Tibial artery (tissue), 4 donors: ENCODE results near the gene MTHFSD.

Experiments used
- DNase-seq, 2 donors: peaks; one replicate each; pipeline ENCODE4 v3.0.0-alpha.2; 2019
- H3K27ac ChIP-seq, 2 donors: fragments of 200-600 bp; sonication (generic) in 1 of 2; 1 replicate in 1 of 2; 2 replicates in 1 of 2; pipeline ENCODE4 v1.5.1; 2018 to 2019; ENCODE audit warnings: mild to moderate bottlenecking in 1 of 2
- H3K27me3 ChIP-seq, 2 donors: fragments of 200-600 bp; sonication (generic) in 1 of 2; one replicate each; pipeline versions ENCODE4 v1.5.1 to v1.6.0; 2016 to 2019
- H3K36me3 ChIP-seq, 3 donors: fragments of 200-600 bp; sonication (generic) in 2 of 3; one replicate each; pipeline ENCODE4 v1.5.1; 2016 to 2019; ENCODE audit warnings: mild to moderate bottlenecking in 2 of 3
- H3K4me1 ChIP-seq, 4 donors: fragments of 200-600 bp; sonication (generic) in 2 of 4; 1 replicate in 3 of 4; 2 replicates in 1 of 4; pipeline ENCODE4 v1.5.1; 2016 to 2019
- H3K4me3 ChIP-seq, 2 donors: fragments of 200-600 bp; sonication (generic) in 1 of 2; 1 replicate in 1 of 2; 2 replicates in 1 of 2; pipeline ENCODE4 v1.5.1; 2018 to 2019; ENCODE audit warnings: mild to moderate bottlenecking in 2 of 2
- H3K9me3 ChIP-seq, 3 donors: fragments of 200-600 bp; sonication (generic) in 1 of 3; one replicate each; pipeline ENCODE4 v1.5.1; 2016 to 2019
- intact Hi-C: fragments of 100-400 bp; cut with DNase I; formaldehyde crosslinking; loops from one replicate; pipeline ENCODE4 v1.15.0; 2023; ENCODE audit warnings: low total_unique reads
- TF ChIP-seq, protein P1 (sequence below), 2 experiments: fragments of 200-600 bp in 1 of 2; fragments of 450-650 bp in 1 of 2; IDR thresholded peaks; one replicate each; pipeline ENCODE4 v1.5.1; 2017 to 2019; ENCODE audit warnings: antibody characterized with exemption in 2 of 2, mild to moderate bottlenecking in 1 of 2, moderate library complexity in 1 of 2

MTHFSD gene

DNA sequence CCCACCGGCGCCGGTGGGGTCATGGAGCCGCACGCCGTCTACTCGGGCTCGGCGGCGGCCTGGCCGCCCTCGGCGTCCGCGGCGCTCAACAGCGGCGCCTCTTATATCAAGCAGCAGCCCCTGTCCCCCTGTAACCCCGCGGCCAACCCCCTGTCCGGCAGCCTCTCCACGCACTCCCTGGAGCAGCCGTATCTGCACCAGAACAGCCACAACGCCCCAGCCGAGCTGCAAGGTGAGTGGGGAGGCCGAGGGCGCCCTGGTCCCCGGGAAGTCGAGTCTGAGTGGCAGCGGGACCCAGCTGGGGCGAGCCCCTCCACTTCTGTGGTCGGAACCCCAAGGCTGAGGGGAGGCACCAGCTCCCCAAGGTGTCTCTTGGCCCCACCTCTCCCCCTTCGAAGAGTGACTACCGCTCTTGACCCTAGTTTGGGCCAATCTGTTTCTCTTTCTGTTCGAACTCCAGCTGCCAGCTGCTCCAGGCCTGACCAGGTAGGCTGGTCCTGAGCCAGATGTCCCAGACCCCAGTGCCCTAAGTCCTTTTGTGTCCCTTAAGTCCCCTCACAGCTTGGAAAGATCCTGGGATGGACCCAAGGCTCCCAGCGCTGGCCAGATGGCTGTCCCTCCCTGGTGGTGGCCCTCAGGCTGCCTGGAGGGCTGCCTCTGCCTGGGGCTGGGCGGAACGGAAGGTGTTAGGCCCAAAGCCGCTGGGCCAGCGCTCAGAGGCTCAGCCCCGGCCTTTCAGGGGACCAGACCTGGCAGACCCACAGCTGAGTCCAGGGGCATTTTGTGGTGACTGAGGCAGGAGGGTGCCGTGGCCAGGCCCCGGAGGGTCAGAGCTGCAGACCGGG is 43.5 kb downstream of the MTHFSD start:
- H3K4me1 ChIP-seq: peaks cover 0 to 50% (median 45%) of the 10 kb centered on the region in 4 donors
- H3K4me3 ChIP-seq: peak overlapping the region; percentile 58 to 75
- DNase-seq: no peak
- H3K27me3 ChIP-seq: peaks cover 13 to 92% of the 10 kb centered on the region in 2 donors
- no peaks in the 10 kb centered on the region for H3K9me3 ChIP-seq
- intact Hi-C loops: loop anchor here (5.0 to 10.0 kb wide), 2 partner anchors 169 to 687 kb away; no protein-coding TSS in a partner anchor
- TF ChIP-seq, protein P1, sequence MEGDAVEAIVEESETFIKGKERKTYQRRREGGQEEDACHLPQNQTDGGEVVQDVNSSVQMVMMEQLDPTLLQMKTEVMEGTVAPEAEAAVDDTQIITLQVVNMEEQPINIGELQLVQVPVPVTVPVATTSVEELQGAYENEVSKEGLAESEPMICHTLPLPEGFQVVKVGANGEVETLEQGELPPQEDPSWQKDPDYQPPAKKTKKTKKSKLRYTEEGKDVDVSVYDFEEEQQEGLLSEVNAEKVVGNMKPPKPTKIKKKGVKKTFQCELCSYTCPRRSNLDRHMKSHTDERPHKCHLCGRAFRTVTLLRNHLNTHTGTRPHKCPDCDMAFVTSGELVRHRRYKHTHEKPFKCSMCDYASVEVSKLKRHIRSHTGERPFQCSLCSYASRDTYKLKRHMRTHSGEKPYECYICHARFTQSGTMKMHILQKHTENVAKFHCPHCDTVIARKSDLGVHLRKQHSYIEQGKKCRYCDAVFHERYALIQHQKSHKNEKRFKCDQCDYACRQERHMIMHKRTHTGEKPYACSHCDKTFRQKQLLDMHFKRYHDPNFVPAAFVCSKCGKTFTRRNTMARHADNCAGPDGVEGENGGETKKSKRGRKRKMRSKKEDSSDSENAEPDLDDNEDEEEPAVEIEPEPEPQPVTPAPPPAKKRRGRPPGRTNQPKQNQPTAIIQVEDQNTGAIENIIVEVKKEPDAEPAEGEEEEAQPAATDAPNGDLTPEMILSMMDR (IDR thresholded peaks at IDR 0.05): no peak
- no peak overlapping the region for H3K27ac ChIP-seq
- no peaks in the 10 kb centered on the region for H3K36me3 ChIP-seq

DNA sequence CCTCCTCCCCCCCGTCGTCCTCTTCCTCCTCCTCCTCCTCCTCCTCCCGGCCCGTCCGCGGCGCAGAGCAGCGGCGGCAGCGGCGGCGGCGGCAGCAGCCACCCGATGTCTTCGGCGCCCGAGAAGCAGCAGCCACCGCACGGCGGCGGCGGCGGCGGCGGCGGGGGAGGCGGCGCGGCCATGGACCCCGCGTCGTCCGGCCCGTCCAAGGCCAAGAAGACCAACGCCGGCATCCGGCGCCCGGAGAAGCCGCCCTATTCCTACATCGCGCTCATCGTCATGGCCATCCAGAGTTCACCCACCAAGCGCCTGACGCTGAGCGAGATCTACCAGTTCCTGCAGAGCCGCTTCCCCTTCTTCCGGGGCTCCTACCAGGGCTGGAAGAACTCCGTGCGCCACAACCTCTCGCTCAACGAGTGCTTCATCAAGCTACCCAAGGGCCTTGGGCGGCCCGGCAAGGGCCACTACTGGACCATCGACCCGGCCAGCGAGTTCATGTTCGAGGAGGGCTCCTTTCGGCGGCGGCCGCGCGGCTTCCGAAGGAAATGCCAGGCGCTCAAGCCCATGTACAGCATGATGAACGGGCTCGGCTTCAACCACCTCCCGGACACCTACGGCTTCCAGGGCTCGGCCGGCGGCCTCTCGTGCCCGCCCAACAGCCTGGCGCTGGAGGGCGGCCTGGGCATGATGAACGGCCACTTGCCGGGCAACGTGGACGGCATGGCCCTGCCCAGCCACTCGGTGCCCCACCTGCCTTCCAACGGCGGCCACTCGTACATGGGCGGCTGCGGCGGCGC is 44.4 kb downstream of the MTHFSD start, which contains the start of gene FOXF1:
FOXF1 (plus strand) TSS at position 63 of the 797 bp plus-strand sequence; CDS start at position 106, 43 bp downstream.
- Histone ChIP-seq H3K27me3 (peaks cover 21 to 92% of the 10 kb centered on the region in 2 donors), H3K36me3 (no peaks in the 10 kb centered on the region), H3K4me1 (peaks cover 0 to 50% (median 43%) of the 10 kb centered on the region in 4 donors), H3K4me3 (peak within 1 kb of the TSS; percentile 58 to 75), H3K9me3 (no peaks in the 10 kb centered on the region), H3K27ac (peak within 1 kb of the TSS; percentile 43 to 64)
- TF ChIP-seq, protein P1 (IDR thresholded peaks at IDR 0.05): no peak
- intact Hi-C loops: loop anchor here (5.0 to 10.0 kb wide), 2 partner anchors 168 to 686 kb away; no protein-coding TSS in a partner anchor
- no peak for DNase-seq

DNA sequence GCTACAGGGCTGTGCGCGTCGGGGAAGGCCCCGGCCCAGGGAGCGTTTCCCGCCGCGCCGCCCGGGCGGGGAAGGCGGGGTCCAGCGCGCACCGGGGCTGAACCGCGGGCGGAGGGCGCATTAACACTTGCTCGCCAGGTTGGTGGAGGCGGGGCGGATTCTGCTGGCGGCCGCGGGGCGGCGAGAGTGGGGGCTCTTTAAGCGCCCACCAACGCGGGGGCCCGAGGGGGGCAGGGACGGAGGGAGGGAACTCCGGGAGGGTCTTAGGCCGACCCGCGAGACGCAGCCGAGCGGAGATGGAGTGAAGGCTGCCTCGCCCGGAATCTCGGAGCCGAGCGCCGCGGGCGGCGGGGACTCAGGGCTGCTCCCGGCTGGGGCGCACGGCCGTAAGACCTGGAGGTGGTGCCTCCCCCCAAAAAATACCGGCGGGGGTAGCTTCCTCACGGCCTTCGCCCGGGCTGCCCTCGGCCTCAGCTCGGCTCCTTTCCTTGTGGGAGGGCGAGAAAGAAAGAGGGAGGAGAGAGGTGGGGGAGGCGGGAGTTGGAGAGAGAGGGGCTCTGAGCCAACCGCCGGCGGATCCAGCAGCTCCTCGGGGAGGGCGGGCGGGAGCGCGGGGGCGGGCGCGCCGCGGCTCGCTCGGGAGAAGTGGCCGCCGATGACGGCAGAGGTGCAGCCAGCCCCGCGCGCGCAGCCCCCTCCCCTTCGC is 45.1 kb downstream of the MTHFSD start:
- Histone ChIP-seq H3K27me3 (peaks cover 21 to 92% of the 10 kb centered on the region in 2 donors), H3K4me3 (peak overlapping the region; percentile 58 to 75), H3K36me3 (no peaks in the 10 kb centered on the region), H3K27ac (peak overlapping the region; percentile 43 to 64), H3K4me1 (peaks cover 0 to 53% (median 45%) of the 10 kb centered on the region in 4 donors), H3K9me3 (no peaks in the 10 kb centered on the region)
- intact Hi-C loops: loop anchor here (5.0 to 10.0 kb wide), 3 partner anchors 168 to 1815 kb away; partner anchors contain the start of gene USP10
- no peak for DNase-seq
- TF ChIP-seq, protein P1 (IDR thresholded peaks at IDR 0.05): no peak

DNA sequence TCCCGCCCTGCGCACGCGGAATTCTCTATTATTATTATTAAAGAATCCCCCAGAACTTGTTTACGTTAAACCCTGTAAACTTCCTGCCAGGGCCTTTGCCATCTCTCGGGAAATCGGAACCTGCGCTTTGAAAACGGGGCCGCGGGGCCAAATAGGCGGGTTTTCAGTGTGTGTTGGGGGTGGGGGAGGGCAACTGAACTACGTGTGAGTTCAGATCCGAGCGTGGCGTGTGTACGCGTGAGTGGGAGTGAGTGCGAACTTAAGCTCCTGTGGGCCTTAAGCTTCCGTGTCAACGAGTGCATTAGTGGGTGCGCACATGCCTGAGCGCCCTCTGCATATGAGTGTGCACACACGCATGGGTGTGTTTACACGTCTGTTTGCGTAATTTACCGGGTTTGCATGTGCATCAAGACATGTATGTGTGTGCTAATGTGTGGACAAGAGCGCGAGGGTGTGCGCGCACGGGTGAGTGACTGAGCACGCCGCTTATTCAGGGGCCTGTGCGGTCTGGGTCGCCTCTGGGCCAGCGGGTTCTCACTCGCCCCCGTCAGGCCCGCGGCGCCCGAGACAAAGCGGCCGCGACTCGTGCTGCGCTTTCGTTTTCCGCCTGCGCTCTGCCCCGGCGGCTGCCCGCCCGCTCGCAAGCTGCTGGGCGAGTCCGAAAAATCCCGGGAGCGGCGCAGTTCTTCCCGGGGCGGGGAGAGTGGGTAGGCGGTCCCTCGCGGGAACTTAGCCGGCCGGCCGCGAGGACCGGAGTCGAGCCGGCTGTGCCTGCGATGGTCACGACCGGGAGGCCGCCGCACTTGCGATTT is 45.9 kb downstream of the MTHFSD start:
- Histone ChIP-seq H3K9me3 (no peaks in the 10 kb centered on the region), H3K27ac (peak overlapping the region; percentile 43 to 64), H3K4me3 (peak overlapping the region; percentile 58 to 75), H3K27me3 (peaks cover 21 to 93% of the 10 kb centered on the region in 2 donors), H3K4me1 (peaks cover 0 to 54% (median 47%) of the 10 kb centered on the region in 4 donors), H3K36me3 (no peaks in the 10 kb centered on the region)
- no peak for DNase-seq
- intact Hi-C loops: loop anchor here (10.0 kb wide), 1 partner anchor 1814 kb away; the partner anchor contains the start of gene USP10
- TF ChIP-seq, protein P1 (IDR thresholded peaks at IDR 0.05): no peak
